Measurements from ENCODE around the gene EPS8L1.

DNA sequence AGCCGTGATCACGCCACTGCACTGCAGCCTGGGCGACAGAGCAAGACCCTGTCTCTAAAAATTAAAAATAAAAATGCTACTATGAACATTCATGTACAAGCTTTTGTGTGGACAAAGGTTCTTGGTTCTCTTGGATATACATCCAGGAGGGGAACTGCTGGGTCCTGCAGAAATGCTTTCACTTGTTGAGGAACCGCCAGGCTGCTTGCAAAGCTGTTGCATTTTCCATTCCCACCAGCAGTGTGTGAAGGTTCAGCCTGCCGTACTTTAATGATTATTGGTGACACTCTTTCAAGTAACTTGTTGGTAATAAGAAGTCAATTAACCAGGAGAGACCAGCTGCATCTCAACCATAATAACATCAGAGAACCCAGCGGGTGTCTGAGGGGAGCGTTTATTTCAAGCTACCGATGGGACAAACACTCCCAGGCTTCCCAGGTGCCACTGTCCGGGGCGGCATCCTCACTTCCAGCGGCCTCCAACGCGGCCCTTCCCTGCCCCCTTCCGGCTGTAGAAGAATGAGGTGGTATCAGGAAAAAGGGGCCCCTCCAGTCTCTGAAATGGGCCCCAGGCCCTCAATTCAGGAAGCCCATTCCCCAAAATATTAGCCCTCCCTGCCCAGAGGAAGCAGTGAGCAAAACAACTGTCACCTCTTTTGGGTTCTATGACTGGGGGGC, 56.9 kb downstream of the EPS8L1 start:
- TF ChIP-seq, protein P1, sequence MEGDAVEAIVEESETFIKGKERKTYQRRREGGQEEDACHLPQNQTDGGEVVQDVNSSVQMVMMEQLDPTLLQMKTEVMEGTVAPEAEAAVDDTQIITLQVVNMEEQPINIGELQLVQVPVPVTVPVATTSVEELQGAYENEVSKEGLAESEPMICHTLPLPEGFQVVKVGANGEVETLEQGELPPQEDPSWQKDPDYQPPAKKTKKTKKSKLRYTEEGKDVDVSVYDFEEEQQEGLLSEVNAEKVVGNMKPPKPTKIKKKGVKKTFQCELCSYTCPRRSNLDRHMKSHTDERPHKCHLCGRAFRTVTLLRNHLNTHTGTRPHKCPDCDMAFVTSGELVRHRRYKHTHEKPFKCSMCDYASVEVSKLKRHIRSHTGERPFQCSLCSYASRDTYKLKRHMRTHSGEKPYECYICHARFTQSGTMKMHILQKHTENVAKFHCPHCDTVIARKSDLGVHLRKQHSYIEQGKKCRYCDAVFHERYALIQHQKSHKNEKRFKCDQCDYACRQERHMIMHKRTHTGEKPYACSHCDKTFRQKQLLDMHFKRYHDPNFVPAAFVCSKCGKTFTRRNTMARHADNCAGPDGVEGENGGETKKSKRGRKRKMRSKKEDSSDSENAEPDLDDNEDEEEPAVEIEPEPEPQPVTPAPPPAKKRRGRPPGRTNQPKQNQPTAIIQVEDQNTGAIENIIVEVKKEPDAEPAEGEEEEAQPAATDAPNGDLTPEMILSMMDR (conservative IDR thresholded peaks at IDR 0.05; ENCODE audit: low read depth, low read length) = 0 out of 2 replicates have a peak, but pooled peaks have one; percentile 17
- TF ChIP-seq RCOR1 (IDR thresholded peaks at IDR 0.05; ENCODE audit: insufficient replicate concordance, low read length) = no peak
- no peak for TF ChIP-seq CEBPB (IDR thresholded peaks at IDR 0.05; ENCODE audit: low read depth, low read length)
- TF ChIP-seq POLR2A (IDR thresholded peaks at IDR 0.05; ENCODE audit: low read depth, low read length) = no peak
- no peak for TF ChIP-seq MXI1 (IDR thresholded peaks at IDR 0.05; ENCODE audit: borderline replicate concordance, low read depth, low read length)
- TF ChIP-seq, protein P2, sequence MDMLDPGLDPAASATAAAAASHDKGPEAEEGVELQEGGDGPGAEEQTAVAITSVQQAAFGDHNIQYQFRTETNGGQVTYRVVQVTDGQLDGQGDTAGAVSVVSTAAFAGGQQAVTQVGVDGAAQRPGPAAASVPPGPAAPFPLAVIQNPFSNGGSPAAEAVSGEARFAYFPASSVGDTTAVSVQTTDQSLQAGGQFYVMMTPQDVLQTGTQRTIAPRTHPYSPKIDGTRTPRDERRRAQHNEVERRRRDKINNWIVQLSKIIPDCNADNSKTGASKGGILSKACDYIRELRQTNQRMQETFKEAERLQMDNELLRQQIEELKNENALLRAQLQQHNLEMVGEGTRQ (IDR thresholded peaks at IDR 0.05; ENCODE audit: low read depth, low read length) = no peak
- no peak for TF ChIP-seq SMC3 (IDR thresholded peaks at IDR 0.05; ENCODE audit: low read depth, low read length)
